ENCODE data around the gene EYA3.
"Not testable (repeated sequence)": the region's sequence is repeated elsewhere in the genome, so short reads cannot be mapped to it uniquely, and the experiment has no call there.

EYA3 gene

GRCh38 chr1:28027238-28027637 is 61.2 kb downstream of the EYA3 start:
- DNase-seq: no peak

GRCh38 chr1:28026329-28026728 is 62.1 kb downstream of the EYA3 start:
- DNase-seq: no peak

- DNase-seq: no peak
Measured at GRCh38 chr1:28021064-28021463, 67.3 kb downstream of the EYA3 start.

GRCh38 chr1:28010969-28011368 is 77.4 kb downstream of the EYA3 start:
- no peak for DNase-seq

GRCh38 chr1:28003117-28003516 is 85.3 kb downstream of the EYA3 start:
- DNase-seq: not testable (repeated sequence)

GRCh38 chr1:28002600-28002999 is 85.8 kb downstream of the EYA3 start:
- DNase-seq: no peak

- no peak for DNase-seq
Measured at GRCh38 chr1:27999055-27999454, 89.4 kb downstream of the EYA3 start.

GRCh38 chr1:27994526-27994925 is 93.9 kb downstream of the EYA3 start:
- DNase-seq: not testable (repeated sequence)

GRCh38 chr1:27994060-27994459 is 94.3 kb downstream of the EYA3 start:
- no peak for DNase-seq

GRCh38 chr1:27993241-27993640 is 95.2 kb downstream of the EYA3 start:
- DNase-seq: peak; percentile 40

GRCh38 chr1:27992276-27992675 is 96.1 kb downstream of the EYA3 start:
- DNase-seq: peak; percentile 57

GRCh38 chr1:27990920-27991537 is 97.4 kb downstream of the EYA3 start:
- DNase-seq: peak; percentile 6

- DNase-seq: no peak
Measured at GRCh38 chr1:27981145-27981544, 107.3 kb downstream of the EYA3 start.

- DNase-seq: no peak
Measured at GRCh38 chr1:27980216-27980845, 108.1 kb downstream of the EYA3 start.

- no peak for DNase-seq
Measured at GRCh38 chr1:27979859-27980201, 108.6 kb downstream of the EYA3 start.

- DNase-seq: peak; percentile 57
Measured at GRCh38 chr1:27979151-27979858, 109.1 kb downstream of the EYA3 start.

- no peak for DNase-seq
Measured at GRCh38 chr1:27974417-27974781, 114.0 kb downstream of the EYA3 start.

- DNase-seq: no peak
Measured at GRCh38 chr1:27973771-27974416, 114.5 kb downstream of the EYA3 start.

- no peak for DNase-seq
Measured at GRCh38 chr1:27972141-27972540, 116.3 kb downstream of the EYA3 start.

- DNase-seq: no peak
Measured at GRCh38 chr1:27971674-27972073, 116.7 kb downstream of the EYA3 start.

- no peak for DNase-seq
Measured at GRCh38 chr1:27970401-27970800, 118.0 kb downstream of the EYA3 start.

- no peak for DNase-seq
Measured at GRCh38 chr1:27968692-27969091, 119.7 kb downstream of the EYA3 start.

- no peak for DNase-seq
Measured at GRCh38 chr1:27967884-27968466, 120.4 kb downstream of the EYA3 start.
